GM10847 (cell line): ENCODE measurements around the gene USP46.

Source experiments
- POLR2A ChIP-seq: IDR thresholded peaks from 2 replicates; pipeline ENCODE4 v1.6.1; 2011; ENCODE audit not compliant: insufficient read length; ENCODE audit errors: extremely low read depth

USP46 gene

GRCh38 chr4:52641854-52642563 is 17.1 kb downstream of the USP46 start:
- TF ChIP-seq POLR2A: no peak

- TF ChIP-seq POLR2A: no peak
Measured at GRCh38 chr4:52640808-52641565, 18.1 kb downstream of the USP46 start.

GRCh38 chr4:52638717-52639116 is 20.4 kb downstream of the USP46 start:
- TF ChIP-seq POLR2A: no peak

GRCh38 chr4:52637116-52637515 is 22.0 kb downstream of the USP46 start:
- TF ChIP-seq POLR2A: no peak

GRCh38 chr4:52635560-52635959 is 23.5 kb downstream of the USP46 start:
- no peak for TF ChIP-seq POLR2A

GRCh38 chr4:52635130-52635529 is 24.0 kb downstream of the USP46 start:
- TF ChIP-seq POLR2A: no peak

- no peak for TF ChIP-seq POLR2A
Measured at GRCh38 chr4:52633846-52634245, 25.3 kb downstream of the USP46 start.

- no peak for TF ChIP-seq POLR2A
Measured at GRCh38 chr4:52628974-52629373, 30.1 kb downstream of the USP46 start.

GRCh38 chr4:52628543-52628942 is 30.6 kb downstream of the USP46 start:
- TF ChIP-seq POLR2A: no peak

- no peak for TF ChIP-seq POLR2A
Measured at GRCh38 chr4:52627876-52628275, 31.2 kb downstream of the USP46 start.

GRCh38 chr4:52625216-52625615 is 33.9 kb downstream of the USP46 start:
- TF ChIP-seq POLR2A: no peak

GRCh38 chr4:52622564-52622963 is 36.5 kb downstream of the USP46 start:
- TF ChIP-seq POLR2A: no peak

GRCh38 chr4:52621567-52621966 is 37.5 kb downstream of the USP46 start:
- no peak for TF ChIP-seq POLR2A

GRCh38 chr4:52619591-52619931 is 39.5 kb downstream of the USP46 start:
- TF ChIP-seq POLR2A: no peak

GRCh38 chr4:52618795-52619590 is 40.1 kb downstream of the USP46 start:
- no peak for TF ChIP-seq POLR2A
